ENCODE data around the gene TMCC3. TPM values are rescaled to one million over a fixed set of nuclear protein-coding genes. Genes with fewer than 3 reads are reported as not detected.
A peak's percentile ranks its signal among the peaks of the same experiment; 100 is the strongest.

Gene TMCC3
- total RNA-seq, 1 experiment from 2014 or later = 4.0 TPM

DNA sequence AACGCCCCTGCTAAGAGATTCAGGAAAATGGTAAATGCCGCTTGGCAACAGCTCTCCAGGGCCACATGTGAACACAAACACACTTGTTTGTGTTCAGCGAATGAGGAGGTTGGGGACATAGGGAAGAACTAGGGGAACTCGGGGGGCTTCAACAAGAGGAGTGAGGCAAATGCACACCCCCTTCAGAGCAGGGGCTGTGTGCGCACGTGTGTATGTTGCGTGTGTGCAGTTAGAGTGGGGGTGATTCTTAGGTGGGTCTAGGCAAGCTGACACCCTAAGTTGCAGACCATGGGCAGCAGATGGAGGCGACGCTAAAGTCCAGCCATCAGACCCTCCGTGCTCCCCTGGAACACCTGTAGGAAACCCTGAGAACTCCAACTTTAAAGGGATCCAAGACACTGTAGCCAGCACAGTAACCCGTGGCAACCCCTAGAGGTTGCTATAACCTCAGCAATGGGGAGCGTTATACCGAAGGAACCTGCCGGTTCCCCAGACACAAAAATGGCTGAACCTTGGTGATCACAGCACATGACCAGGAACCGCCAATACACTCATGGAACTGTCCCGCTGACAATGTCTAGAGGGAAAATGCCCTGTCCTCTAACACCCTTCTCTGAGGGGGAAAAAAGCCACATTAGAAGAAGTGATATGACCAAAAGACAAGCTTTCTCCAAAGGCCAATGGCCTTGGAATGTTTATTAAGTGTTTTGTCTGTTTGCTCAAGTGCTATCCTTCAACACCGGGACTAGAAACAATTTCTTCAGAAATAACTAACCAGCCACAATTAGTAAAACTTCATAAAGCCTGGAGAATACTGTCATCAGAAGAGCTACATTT, 104.2 kb downstream of the TMCC3 start:
- H3K4me1 Mint-ChIP-seq (ENCODE audit: low read depth, unreplicated experiment) = peaks cover 8% of the 10 kb centered on the region
- CTCF ChIA-PET = interaction anchor here (0.6 to 1.0 kb wide), 4 partner anchors 16 to 751 kb away, joined by 4 to 5 read pairs (median 4); no protein-coding TSS in a partner anchor
- DNase-seq = peak; percentile 64

GRCh38 chr12:94544355-94544754, 106.0 kb downstream of the TMCC3 start:
- intact Hi-C loops (cut with micrococcal nuclease; ENCODE audit: unreplicated experiment) = no loop called here
- no TSS peak for BruUV-seq (replicated peaks)
- H3K27me3 Mint-ChIP-seq (ENCODE audit: unreplicated experiment) = no peaks in the 10 kb centered on the region
- DNase-seq = no peak
- no peaks in the 10 kb centered on the region for H3K4me1 Mint-ChIP-seq (ENCODE audit: low read depth, unreplicated experiment)
- no peak overlapping the region for H3K4me3 Mint-ChIP-seq (ENCODE audit: low read depth, unreplicated experiment)
- H3K36me3 Mint-ChIP-seq (ENCODE audit: insufficient read depth, unreplicated experiment) = no peaks in the 10 kb centered on the region
- CTCF ChIA-PET = interaction anchor here (1.3 kb wide), 1 partner anchor 331 kb away, joined by 4 read pairs; no protein-coding TSS in a partner anchor
- peaks cover 12% of the 10 kb centered on the region for H3K9me3 Mint-ChIP-seq (ENCODE audit: low read depth, unreplicated experiment)
- TF ChIP-seq, protein P1, sequence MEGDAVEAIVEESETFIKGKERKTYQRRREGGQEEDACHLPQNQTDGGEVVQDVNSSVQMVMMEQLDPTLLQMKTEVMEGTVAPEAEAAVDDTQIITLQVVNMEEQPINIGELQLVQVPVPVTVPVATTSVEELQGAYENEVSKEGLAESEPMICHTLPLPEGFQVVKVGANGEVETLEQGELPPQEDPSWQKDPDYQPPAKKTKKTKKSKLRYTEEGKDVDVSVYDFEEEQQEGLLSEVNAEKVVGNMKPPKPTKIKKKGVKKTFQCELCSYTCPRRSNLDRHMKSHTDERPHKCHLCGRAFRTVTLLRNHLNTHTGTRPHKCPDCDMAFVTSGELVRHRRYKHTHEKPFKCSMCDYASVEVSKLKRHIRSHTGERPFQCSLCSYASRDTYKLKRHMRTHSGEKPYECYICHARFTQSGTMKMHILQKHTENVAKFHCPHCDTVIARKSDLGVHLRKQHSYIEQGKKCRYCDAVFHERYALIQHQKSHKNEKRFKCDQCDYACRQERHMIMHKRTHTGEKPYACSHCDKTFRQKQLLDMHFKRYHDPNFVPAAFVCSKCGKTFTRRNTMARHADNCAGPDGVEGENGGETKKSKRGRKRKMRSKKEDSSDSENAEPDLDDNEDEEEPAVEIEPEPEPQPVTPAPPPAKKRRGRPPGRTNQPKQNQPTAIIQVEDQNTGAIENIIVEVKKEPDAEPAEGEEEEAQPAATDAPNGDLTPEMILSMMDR (IDR thresholded peaks at IDR 0.05; ENCODE audit: unreplicated experiment) = no peak
- H3K27ac Mint-ChIP-seq (ENCODE audit: unreplicated experiment) = no peak overlapping the region

More for the DNA sequence above, 104.2 kb downstream of the TMCC3 start:
- no TSS peak for BruUV-seq (replicated peaks)
- Mint-ChIP-seq H3K9me3 (ENCODE audit: low read depth, unreplicated experiment) (peaks cover 12% of the 10 kb centered on the region), H3K4me3 (ENCODE audit: low read depth, unreplicated experiment) (no peak overlapping the region), H3K27me3 (ENCODE audit: unreplicated experiment) (no peaks in the 10 kb centered on the region), H3K27ac (ENCODE audit: unreplicated experiment) (no peak overlapping the region), H3K36me3 (ENCODE audit: insufficient read depth, unreplicated experiment) (no peaks in the 10 kb centered on the region)
- TF ChIP-seq, protein P1 (IDR thresholded peaks at IDR 0.05; ENCODE audit: unreplicated experiment) = peak; percentile 55
- intact Hi-C loops (cut with micrococcal nuclease; ENCODE audit: unreplicated experiment) = loop anchor here (1.0 to 5.0 kb wide), 2 partner anchors 218 to 331 kb away; no protein-coding TSS in a partner anchor

- BruUV-seq (replicated peaks) = no TSS peak
- H3K27me3 Mint-ChIP-seq (ENCODE audit: unreplicated experiment) = no peaks in the 10 kb centered on the region
- DNase-seq = no peak
- TF ChIP-seq, protein P1 (IDR thresholded peaks at IDR 0.05; ENCODE audit: unreplicated experiment) = no peak
- CTCF ChIA-PET = no interaction called here
- no peaks in the 10 kb centered on the region for H3K36me3 Mint-ChIP-seq (ENCODE audit: insufficient read depth, unreplicated experiment)
- no peak overlapping the region for H3K4me3 Mint-ChIP-seq (ENCODE audit: low read depth, unreplicated experiment)
- intact Hi-C loops (cut with micrococcal nuclease; ENCODE audit: unreplicated experiment) = no loop called here
- H3K9me3 Mint-ChIP-seq (ENCODE audit: low read depth, unreplicated experiment) = no peaks in the 10 kb centered on the region
- peaks cover 18% of the 10 kb centered on the region for H3K4me1 Mint-ChIP-seq (ENCODE audit: low read depth, unreplicated experiment)
- H3K27ac Mint-ChIP-seq (ENCODE audit: unreplicated experiment) = no peak overlapping the region
Observed at GRCh38 chr12:94538318-94538717, 112.0 kb downstream of the TMCC3 start.

- intact Hi-C loops (cut with micrococcal nuclease; ENCODE audit: unreplicated experiment) = no loop called here
- H3K27ac Mint-ChIP-seq (ENCODE audit: unreplicated experiment) = no peak overlapping the region
Observed at GRCh38 chr12:94536040-94536965, 114.1 kb downstream of the TMCC3 start.

More at GRCh38 chr12:94536040-94536965, 114.1 kb downstream of the TMCC3 start:
- CTCF ChIA-PET = no interaction called here
- H3K4me1 Mint-ChIP-seq (ENCODE audit: low read depth, unreplicated experiment) = peaks cover 18% of the 10 kb centered on the region
- BruUV-seq (replicated peaks) = no TSS peak
- H3K36me3 Mint-ChIP-seq (ENCODE audit: insufficient read depth, unreplicated experiment) = no peaks in the 10 kb centered on the region
- no peak for DNase-seq
- TF ChIP-seq, protein P1 (IDR thresholded peaks at IDR 0.05; ENCODE audit: unreplicated experiment) = no peak
- no peaks in the 10 kb centered on the region for H3K27me3 Mint-ChIP-seq (ENCODE audit: unreplicated experiment)
- no peaks in the 10 kb centered on the region for H3K9me3 Mint-ChIP-seq (ENCODE audit: low read depth, unreplicated experiment)
- H3K4me3 Mint-ChIP-seq (ENCODE audit: low read depth, unreplicated experiment) = no peak overlapping the region
